GM10248 (cell line): ENCODE measurements around the gene MUSK.
"Not testable (repeated sequence)": the region's sequence is repeated elsewhere in the genome, so short reads cannot be mapped to it uniquely, and the experiment has no call there.

ENCODE experiments used
- CTCF ChIA-PET: fragments of 300-600 bp; sonication (Branson Sonifier 250); formaldehyde crosslinking; extraction: SDS; loops from one replicate; lab custom pipeline; 2021; ENCODE audit warnings: antibody characterized with exemption; lab: Yijun Ruan, JAX
- POLR2A ChIA-PET: fragments of 350-650 bp; sonication (Branson Sonifier 250); formaldehyde crosslinking; extraction: SDS; loops from one replicate; lab custom pipeline; 2020; ENCODE audit warnings: antibody characterized with exemption; lab: Yijun Ruan, JAX
- DNase-seq: peaks from one replicate; pipeline ENCODE4 v3.0.0; 2012; ENCODE audit errors: extremely low spot score
- CTCF ChIP-seq: IDR thresholded peaks from 2 replicates; pipeline ENCODE4 v1.5.1; 2012; ENCODE audit warnings: mild to moderate bottlenecking, low read depth; ENCODE audit errors: extremely low read depth, missing control alignments, control extremely low read depth

MUSK gene

GRCh38 chr9:110687497-110687896 is 18.9 kb downstream of the MUSK start:
- no peak for TF ChIP-seq CTCF
- CTCF ChIA-PET = interaction anchor here (0.8 kb wide), 1 partner anchor 10 kb away, joined by 3 read pairs; no protein-coding TSS in a partner anchor
- no peak for DNase-seq
- POLR2A ChIA-PET = no interaction called here

GRCh38 chr9:110688329-110688728 is 19.7 kb downstream of the MUSK start:
- no peak for DNase-seq
- POLR2A ChIA-PET = no interaction called here
- no peak for TF ChIP-seq CTCF
- CTCF ChIA-PET = no interaction called here

GRCh38 chr9:110691002-110691549 is 22.5 kb downstream of the MUSK start:
- no peak for TF ChIP-seq CTCF
- POLR2A ChIA-PET = no interaction called here
- DNase-seq = no peak
- CTCF ChIA-PET = no interaction called here

GRCh38 chr9:110695846-110696245 is 27.3 kb downstream of the MUSK start:
- POLR2A ChIA-PET, CTCF ChIA-PET, DNase-seq: not testable (repeated sequence)

- ChIA-PET CTCF (interaction anchor here (1.5 to 1.9 kb wide), 2 partner anchors 8 to 20 kb away, joined by 4 to 7 read pairs; no protein-coding TSS in a partner anchor), POLR2A (interaction anchor here (0.7 kb wide), 1 partner anchor 12 kb away, joined by 3 read pairs; no protein-coding TSS in a partner anchor)
- no peak for DNase-seq
- no peak for TF ChIP-seq CTCF
Observed at GRCh38 chr9:110700953-110701352, 32.4 kb downstream of the MUSK start.

- ChIA-PET CTCF (interaction anchor here (1.9 kb wide), 1 partner anchor 10 kb away, joined by 4 read pairs; no protein-coding TSS in a partner anchor), POLR2A (no interaction called here)
- TF ChIP-seq CTCF = no peak
- DNase-seq = no peak
Observed at GRCh38 chr9:110703669-110704068, 35.1 kb downstream of the MUSK start.

- CTCF ChIA-PET = interaction anchor here (1.1 kb wide), 1 partner anchor 10 kb away, joined by 3 read pairs; no protein-coding TSS in a partner anchor
- no peak for DNase-seq
- no peak for TF ChIP-seq CTCF
- POLR2A ChIA-PET = no interaction called here
Observed at GRCh38 chr9:110707419-110707818, 38.8 kb downstream of the MUSK start.
